GM20431 (cell line): Measurements from ENCODE around the gene NUP188.

Experiments used
- in situ Hi-C: fragments of 300-500 bp; cut with MseI, MboI; formaldehyde crosslinking; loops from one replicate; pipeline ENCODE4 v1.15.0; 2020; ENCODE audit warnings: low sequenced_read_pairs; ENCODE audit not compliant: unreplicated experiment

NUP188 gene

DNA sequence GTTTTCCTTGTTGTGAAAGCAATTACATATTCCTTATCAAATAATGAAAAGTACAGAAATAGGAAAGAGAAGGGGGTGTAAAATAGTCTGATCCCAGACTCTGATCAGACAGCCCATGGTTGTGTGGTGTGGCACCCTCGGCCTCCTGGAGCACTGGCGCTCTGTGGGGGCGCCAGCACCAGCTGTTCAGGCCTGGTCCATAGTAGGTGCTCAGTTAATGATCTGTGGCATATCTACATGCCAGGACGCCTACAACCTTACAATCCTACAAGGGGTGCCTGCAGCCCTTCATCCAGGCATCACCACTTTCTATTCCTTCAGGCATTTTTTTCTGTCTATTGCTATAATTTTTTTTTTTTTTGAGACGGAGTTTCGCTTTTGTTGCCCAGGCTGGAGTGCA, 105.5 kb downstream of the NUP188 start:
- in situ Hi-C loops = no loop called here

GRCh38 chr9:129054163-129054851, 106.8 kb downstream of the NUP188 start:
- in situ Hi-C loops = no loop called here
